Calu3 (cell line): ENCODE measurements around the gene RHOA. TPM values are rescaled to one million over a fixed set of nuclear protein-coding genes. Genes with fewer than 3 reads are reported as not detected.
A peak's percentile ranks its signal among the peaks of the same experiment; 100 is the strongest.

ENCODE experiments used
- Bru-seq: library from RNA; stranded (reverse); fragments of 400-500 nt; gene quantifications from one replicate; lab custom pipeline; 2021; lab: Mats Ljungman, UMichigan
- BruChase-seq, 2 experiments: library from RNA; stranded (reverse); fragments of 400-500 nt; gene quantifications; one replicate each; lab custom pipeline; 2021; lab: Mats Ljungman, UMichigan
- BruUV-seq: library from RNA; stranded (reverse); fragments of 400-500 nt; replicated peaks from 2 replicates; lab custom pipeline; 2021; lab: Mats Ljungman, UMichigan
- CTCF ChIA-PET: fragments of 300-600 bp; sonication (Branson Sonifier 250); formaldehyde crosslinking; loops from one replicate; lab custom pipeline; 2022; ENCODE audit warnings: antibody characterized with exemption; lab: Charles Lee
- DNase-seq: peaks from one replicate; pipeline ENCODE4 v3.0.0; 2022
- H3K27ac Mint-ChIP-seq: one replicate; pipeline ENCODE4 v1.8.0; 2022; ENCODE audit warnings: mixed read lengths; ENCODE audit not compliant: unreplicated experiment
- H3K27me3 Mint-ChIP-seq: one replicate; pipeline ENCODE4 v1.8.0; 2022; ENCODE audit warnings: mixed read lengths; ENCODE audit not compliant: unreplicated experiment
- H3K36me3 Mint-ChIP-seq: one replicate; pipeline ENCODE4 v1.8.0; 2022; ENCODE audit warnings: mild to moderate bottlenecking, moderate library complexity, mixed read lengths; ENCODE audit not compliant: insufficient read depth, unreplicated experiment
- H3K4me1 Mint-ChIP-seq: one replicate; pipeline ENCODE4 v1.8.0; 2022; ENCODE audit warnings: mild to moderate bottlenecking, low read depth, mixed read lengths; ENCODE audit not compliant: unreplicated experiment
- H3K4me3 Mint-ChIP-seq: one replicate; pipeline ENCODE4 v1.8.0; 2022; ENCODE audit warnings: mild to moderate bottlenecking, low read depth, moderate library complexity, mixed read lengths; ENCODE audit not compliant: unreplicated experiment
- H3K9me3 Mint-ChIP-seq: one replicate; pipeline ENCODE4 v1.8.0; 2022; ENCODE audit warnings: low read depth, mixed read lengths; ENCODE audit not compliant: unreplicated experiment
- intact Hi-C: fragments of 100-400 bp; cut with micrococcal nuclease; formaldehyde crosslinking; loops from one replicate; pipeline ENCODE4 v1.10.0; 2022; ENCODE audit not compliant: unreplicated experiment
- long read RNA-seq: library from polyadenylated mRNA; stranded (forward); transcript quantifications from one replicate; pipeline ENCODE4 v2.0.0, GENCODE V29; 2022
- total RNA-seq: library from RNA; stranded (reverse); gene quantifications from 2 replicates; pipeline ENCODE4 v1.2.3, GENCODE V29; 2022
- TF ChIP-seq, protein P1 (sequence below): fragments of 200-600 bp; IDR thresholded peaks from one replicate; pipeline ENCODE4 v1.8.0; 2022; ENCODE audit warnings: antibody characterized with exemption; ENCODE audit not compliant: unreplicated experiment

The RHOA gene
- total RNA-seq (313 and 352 TPM in 2 replicates), Bru-seq, nascent RNA (percentile 89 among the genes with signal in this experiment), BruChase-seq, experiment 1, labeled RNA remaining after a 6-hour chase (percentile 95 among the genes with signal in this experiment), BruChase-seq, experiment 2, labeled RNA remaining after a 2-hour chase (percentile 90 among the genes with signal in this experiment)
- long read RNA-seq, transcript RHOA-202 (5 exons, 2,031 nt), result major isoform, 437 of 496 reads
- long read RNA-seq, partial matches to known transcripts, result 10 of 496 reads
- long read RNA-seq, other reads (novel, unspliced or antisense), result 48 of 496 reads

DNA sequence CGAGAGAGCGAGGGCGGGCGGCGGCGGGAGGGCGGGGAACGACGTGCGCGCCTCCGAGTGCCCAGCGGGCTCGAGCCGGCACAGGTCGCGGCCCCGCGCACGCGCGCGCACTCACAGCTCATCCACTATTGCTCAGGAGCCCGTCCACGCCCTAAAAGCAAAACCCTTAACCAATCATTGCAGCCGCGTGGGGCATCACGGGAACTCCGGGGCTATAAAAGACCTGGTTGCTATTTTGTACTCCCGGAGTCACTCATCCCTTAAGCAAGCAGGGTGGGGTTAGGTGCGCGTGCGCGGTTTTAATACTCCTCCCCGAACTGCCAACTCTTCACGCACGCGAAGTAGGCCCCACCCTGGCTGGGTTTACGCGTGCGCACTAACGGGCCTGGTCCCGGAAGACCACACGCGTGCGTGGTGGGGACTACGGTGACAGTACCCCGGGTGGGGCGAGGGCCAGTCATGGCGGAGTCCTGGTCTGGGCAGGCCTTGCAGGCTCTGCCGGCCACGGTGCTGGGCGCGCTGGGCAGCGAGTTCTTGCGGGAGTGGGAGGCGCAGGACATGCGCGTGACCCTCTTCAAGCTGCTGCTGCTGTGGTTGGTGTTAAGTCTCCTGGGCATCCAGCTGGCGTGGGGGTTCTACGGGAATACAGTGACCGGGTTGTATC is at the start of gene RHOA, which contains the start of gene TCTA:
TSS of gene RHOA (minus strand) at position 9 of the 664 bp plus-strand sequence. CDS start 36,387 bp downstream, outside the sequence.
TSS of gene TCTA (plus strand) at position 456 of the 664 bp plus-strand sequence. CDS start at position 460, 4 bp downstream.
- CTCF ChIA-PET, result interaction anchor here (0.5 to 2.3 kb wide), 7 partner anchors 13 to 72 kb away, joined by 3 to 11 read pairs (median 3); partner anchors contain the start of genes NICN1 and USP4
- DNase-seq, result peak; percentile 98
- no peaks in the 10 kb centered on the region for H3K9me3 Mint-ChIP-seq
- H3K27ac Mint-ChIP-seq, result peak within 1 kb of the TSS; percentile 100
- H3K27me3 Mint-ChIP-seq, result no peaks in the 10 kb centered on the region
- TSS peak; percentile 64 for BruUV-seq
- peak within 1 kb of the TSS; percentile 91 for H3K4me3 Mint-ChIP-seq
- H3K4me1 Mint-ChIP-seq, result peaks cover 35% of the 10 kb centered on the region
- intact Hi-C loops, result loop anchor here (5.0 kb wide), 1 partner anchor 60 kb away; no protein-coding TSS in a partner anchor
- TF ChIP-seq, protein P1, sequence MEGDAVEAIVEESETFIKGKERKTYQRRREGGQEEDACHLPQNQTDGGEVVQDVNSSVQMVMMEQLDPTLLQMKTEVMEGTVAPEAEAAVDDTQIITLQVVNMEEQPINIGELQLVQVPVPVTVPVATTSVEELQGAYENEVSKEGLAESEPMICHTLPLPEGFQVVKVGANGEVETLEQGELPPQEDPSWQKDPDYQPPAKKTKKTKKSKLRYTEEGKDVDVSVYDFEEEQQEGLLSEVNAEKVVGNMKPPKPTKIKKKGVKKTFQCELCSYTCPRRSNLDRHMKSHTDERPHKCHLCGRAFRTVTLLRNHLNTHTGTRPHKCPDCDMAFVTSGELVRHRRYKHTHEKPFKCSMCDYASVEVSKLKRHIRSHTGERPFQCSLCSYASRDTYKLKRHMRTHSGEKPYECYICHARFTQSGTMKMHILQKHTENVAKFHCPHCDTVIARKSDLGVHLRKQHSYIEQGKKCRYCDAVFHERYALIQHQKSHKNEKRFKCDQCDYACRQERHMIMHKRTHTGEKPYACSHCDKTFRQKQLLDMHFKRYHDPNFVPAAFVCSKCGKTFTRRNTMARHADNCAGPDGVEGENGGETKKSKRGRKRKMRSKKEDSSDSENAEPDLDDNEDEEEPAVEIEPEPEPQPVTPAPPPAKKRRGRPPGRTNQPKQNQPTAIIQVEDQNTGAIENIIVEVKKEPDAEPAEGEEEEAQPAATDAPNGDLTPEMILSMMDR, result no peak
- H3K36me3 Mint-ChIP-seq, result peaks cover 45% of the 10 kb centered on the region

DNA sequence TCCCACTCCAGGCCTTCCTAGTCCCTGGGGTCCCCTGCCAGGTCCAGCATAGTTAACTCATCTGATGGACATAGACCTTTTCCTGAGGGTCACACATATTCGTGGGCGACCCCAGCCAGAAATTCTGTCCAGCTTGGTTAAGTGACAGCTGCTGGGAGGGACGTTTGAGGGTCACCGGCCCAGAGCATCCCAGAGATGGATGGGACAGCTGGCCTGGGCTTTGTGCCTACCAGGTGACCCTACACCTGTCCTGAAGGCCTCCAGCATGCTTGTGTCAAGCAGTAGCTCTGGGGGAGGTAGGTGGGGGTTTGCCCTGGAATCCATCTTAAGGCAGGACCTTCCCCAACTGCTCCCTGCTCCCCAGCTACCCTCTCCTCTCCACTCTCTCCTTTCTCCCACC is 49.2 kb upstream of the RHOA start:
- Mint-ChIP-seq H3K9me3 (no peaks in the 10 kb centered on the region), H3K27me3 (no peaks in the 10 kb centered on the region), H3K36me3 (peaks cover 13% of the 10 kb centered on the region), H3K27ac (peak overlapping the region; percentile 53), H3K4me3 (no peak overlapping the region), H3K4me1 (peaks cover 21% of the 10 kb centered on the region)
- DNase-seq, result no peak
- CTCF ChIA-PET, result interaction anchor here (0.9 to 1.3 kb wide), 3 partner anchors 11 to 1103 kb away, joined by 4 to 7 read pairs (median 7); no protein-coding TSS in a partner anchor
- TF ChIP-seq, protein P1, result no peak
- intact Hi-C loops, result no loop called here
- BruUV-seq, result no TSS peak

DNA sequence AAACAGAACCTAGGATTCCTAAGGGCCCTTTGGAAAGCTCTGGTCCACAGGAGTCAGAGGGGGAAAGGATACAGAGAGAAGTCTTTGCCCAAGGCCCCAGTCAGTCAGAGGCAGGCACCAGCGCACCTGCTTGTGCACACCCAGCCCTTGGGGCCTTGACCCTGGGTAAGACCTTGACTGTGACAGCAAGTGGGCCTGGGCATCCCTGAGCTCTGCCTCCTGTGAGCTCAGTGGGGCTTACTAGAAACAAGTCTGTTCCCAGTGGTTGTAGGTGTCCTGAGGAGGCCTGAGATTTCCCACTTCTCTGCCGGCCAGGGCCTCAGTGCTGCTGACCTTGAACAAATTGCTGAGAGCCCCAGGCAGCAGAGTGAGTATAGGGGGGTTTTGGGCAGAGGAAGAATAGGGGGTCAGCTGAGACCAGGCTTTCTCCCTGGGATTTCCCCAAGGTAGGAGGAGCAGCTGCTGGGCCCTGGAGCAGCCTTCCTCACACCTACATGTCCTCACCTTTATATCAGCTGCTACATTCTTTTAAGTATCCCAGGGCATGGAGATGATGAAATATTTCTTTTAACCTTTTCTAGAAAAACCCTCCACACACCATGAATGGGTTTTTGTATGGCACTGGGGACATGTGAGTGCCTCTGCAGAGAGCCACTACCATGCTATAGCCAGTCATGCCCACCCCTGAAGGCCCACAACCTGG is 48.6 kb upstream of the RHOA start:
- no peak overlapping the region for H3K4me3 Mint-ChIP-seq
- no peak for DNase-seq
- peaks cover 27% of the 10 kb centered on the region for H3K4me1 Mint-ChIP-seq
- no peaks in the 10 kb centered on the region for H3K27me3 Mint-ChIP-seq
- intact Hi-C loops, result no loop called here
- TF ChIP-seq, protein P1, result no peak
- peaks cover 11% of the 10 kb centered on the region for H3K36me3 Mint-ChIP-seq
- no peak overlapping the region for H3K27ac Mint-ChIP-seq
- CTCF ChIA-PET, result interaction anchor here (0.9 to 1.3 kb wide), 2 partner anchors 11 to 1104 kb away, joined by 4 to 7 read pairs; no protein-coding TSS in a partner anchor
- BruUV-seq, result no TSS peak
- H3K9me3 Mint-ChIP-seq, result no peaks in the 10 kb centered on the region

DNA sequence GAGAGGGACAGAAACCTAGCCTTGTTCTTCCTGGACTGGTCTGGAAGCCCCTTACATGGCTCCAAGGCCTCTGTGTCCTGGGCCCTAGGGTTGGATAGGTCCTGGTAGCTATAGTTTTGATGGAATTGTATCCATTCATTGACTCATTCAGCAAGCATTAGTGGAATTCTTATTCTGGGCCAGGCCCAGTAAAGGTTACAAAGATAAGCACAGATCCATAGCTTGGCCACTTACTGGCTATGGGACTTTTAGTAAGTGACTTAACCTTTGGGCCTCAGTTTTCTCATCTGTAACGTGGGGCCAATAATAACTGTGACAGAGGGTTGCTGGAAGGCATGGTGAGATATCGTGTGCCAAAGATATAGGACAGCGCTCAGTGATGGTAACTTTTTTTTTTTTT is 44.7 kb upstream of the RHOA start:
- Mint-ChIP-seq H3K9me3 (no peaks in the 10 kb centered on the region), H3K27me3 (no peaks in the 10 kb centered on the region), H3K27ac (no peak overlapping the region), H3K4me3 (no peak overlapping the region), H3K36me3 (no peaks in the 10 kb centered on the region), H3K4me1 (peaks cover 29% of the 10 kb centered on the region)
- TF ChIP-seq, protein P1, result no peak
- no peak for DNase-seq
- CTCF ChIA-PET, result interaction anchor here (0.7 to 1.3 kb wide), 3 partner anchors 10 to 469 kb away, joined by 3 to 4 read pairs (median 3); no protein-coding TSS in a partner anchor
- intact Hi-C loops, result no loop called here
- no TSS peak for BruUV-seq
